Uterus (tissue), 2 donors: Measurements from ENCODE around the gene NHSL1.

ENCODE experiments used
- POLR2A ChIP-seq, 2 donors: fragments of 450-650 bp; IDR thresholded peaks; one replicate each; pipeline ENCODE4 v1.6.1; 2016; ENCODE audit warnings: antibody characterized with exemption in 2 of 2, mild to moderate bottlenecking in 1 of 2, moderate library complexity in 1 of 2
- TF ChIP-seq, protein P1 (sequence below), 4 experiments: fragments of 200-600 bp in 2 of 4; fragments of 450-650 bp in 2 of 4; sonication (generic) in 2 of 4; IDR thresholded peaks; one replicate each; pipeline ENCODE4 v1.5.1; 2016 to 2019; ENCODE audit warnings: antibody characterized with exemption in 4 of 4, mild to moderate bottlenecking in 2 of 4, moderate library complexity in 1 of 4

DNA sequence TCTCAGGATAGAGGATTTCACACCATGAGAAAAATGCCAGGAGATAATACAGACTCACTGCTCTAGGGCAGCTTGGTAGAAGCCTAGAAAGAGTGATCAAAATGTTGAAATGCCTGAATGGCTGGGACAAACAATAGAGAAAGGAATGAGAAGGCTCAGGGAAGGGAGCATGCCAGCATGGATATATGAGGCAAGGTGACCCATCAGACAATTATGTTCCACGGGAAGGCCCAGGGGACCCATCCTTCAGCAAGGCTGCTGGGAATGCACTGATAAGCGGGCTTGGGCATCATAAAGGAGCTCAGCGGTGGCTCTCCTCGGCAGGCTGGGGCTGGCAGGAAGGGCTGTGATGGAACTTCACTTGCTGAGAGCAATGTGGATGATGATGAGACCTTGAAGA lies 83.1 kb downstream of the NHSL1 start:
- TF ChIP-seq, protein P1, sequence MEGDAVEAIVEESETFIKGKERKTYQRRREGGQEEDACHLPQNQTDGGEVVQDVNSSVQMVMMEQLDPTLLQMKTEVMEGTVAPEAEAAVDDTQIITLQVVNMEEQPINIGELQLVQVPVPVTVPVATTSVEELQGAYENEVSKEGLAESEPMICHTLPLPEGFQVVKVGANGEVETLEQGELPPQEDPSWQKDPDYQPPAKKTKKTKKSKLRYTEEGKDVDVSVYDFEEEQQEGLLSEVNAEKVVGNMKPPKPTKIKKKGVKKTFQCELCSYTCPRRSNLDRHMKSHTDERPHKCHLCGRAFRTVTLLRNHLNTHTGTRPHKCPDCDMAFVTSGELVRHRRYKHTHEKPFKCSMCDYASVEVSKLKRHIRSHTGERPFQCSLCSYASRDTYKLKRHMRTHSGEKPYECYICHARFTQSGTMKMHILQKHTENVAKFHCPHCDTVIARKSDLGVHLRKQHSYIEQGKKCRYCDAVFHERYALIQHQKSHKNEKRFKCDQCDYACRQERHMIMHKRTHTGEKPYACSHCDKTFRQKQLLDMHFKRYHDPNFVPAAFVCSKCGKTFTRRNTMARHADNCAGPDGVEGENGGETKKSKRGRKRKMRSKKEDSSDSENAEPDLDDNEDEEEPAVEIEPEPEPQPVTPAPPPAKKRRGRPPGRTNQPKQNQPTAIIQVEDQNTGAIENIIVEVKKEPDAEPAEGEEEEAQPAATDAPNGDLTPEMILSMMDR (IDR thresholded peaks at IDR 0.05), result no peak
- no peak for TF ChIP-seq POLR2A (IDR thresholded peaks at IDR 0.05)
